Tibial artery (tissue), 4 donors: ENCODE data around the gene ATAD3B.

Experiments
- DNase-seq, 2 donors: peaks; one replicate each; pipeline ENCODE4 v3.0.0-alpha.2; 2019
- H3K27ac ChIP-seq, 2 donors: fragments of 200-600 bp; sonication (generic) in 1 of 2; 1 replicate in 1 of 2; 2 replicates in 1 of 2; pipeline ENCODE4 v1.5.1; 2018 to 2019; ENCODE audit warnings: mild to moderate bottlenecking in 1 of 2
- H3K27me3 ChIP-seq, 2 donors: fragments of 200-600 bp; sonication (generic) in 1 of 2; one replicate each; pipeline versions ENCODE4 v1.5.1 to v1.6.0; 2016 to 2019
- H3K36me3 ChIP-seq, 3 donors: fragments of 200-600 bp; sonication (generic) in 2 of 3; one replicate each; pipeline ENCODE4 v1.5.1; 2016 to 2019; ENCODE audit warnings: mild to moderate bottlenecking in 2 of 3
- H3K4me1 ChIP-seq, 4 donors: fragments of 200-600 bp; sonication (generic) in 2 of 4; 1 replicate in 3 of 4; 2 replicates in 1 of 4; pipeline ENCODE4 v1.5.1; 2016 to 2019
- H3K4me3 ChIP-seq, 2 donors: fragments of 200-600 bp; sonication (generic) in 1 of 2; 1 replicate in 1 of 2; 2 replicates in 1 of 2; pipeline ENCODE4 v1.5.1; 2018 to 2019; ENCODE audit warnings: mild to moderate bottlenecking in 2 of 2
- H3K9me3 ChIP-seq, 3 donors: fragments of 200-600 bp; sonication (generic) in 1 of 3; one replicate each; pipeline ENCODE4 v1.5.1; 2016 to 2019
- CTCF ChIP-seq, 2 experiments: fragments of 200-600 bp in 1 of 2; fragments of 450-650 bp in 1 of 2; IDR thresholded peaks; one replicate each; pipeline ENCODE4 v1.5.1; 2017 to 2019; ENCODE audit warnings: antibody characterized with exemption in 2 of 2, mild to moderate bottlenecking in 1 of 2, moderate library complexity in 1 of 2
- intact Hi-C: fragments of 100-400 bp; cut with DNase I; formaldehyde crosslinking; loops from one replicate; pipeline ENCODE4 v1.15.0; 2023; ENCODE audit warnings: low total_unique reads

ATAD3B gene

GRCh38 chr1:1540818-1541628, 69.5 kb downstream of the ATAD3B start:
- no peaks in the 10 kb centered on the region for H3K27me3 ChIP-seq
- peak overlapping the region; percentile 62 to 77 for H3K4me3 ChIP-seq
- H3K4me1 ChIP-seq = peaks cover 0 to 27% (median 14%) of the 10 kb centered on the region in 4 donors
- peak overlapping the region; percentile 59 to 78 for H3K27ac ChIP-seq
- intact Hi-C loops = no loop called here
- no peaks in the 10 kb centered on the region for H3K9me3 ChIP-seq
- peaks cover 0 to 32% (median 21%) of the 10 kb centered on the region in 3 donors for H3K36me3 ChIP-seq
- no peak for DNase-seq
- no peak for TF ChIP-seq CTCF (IDR thresholded peaks at IDR 0.05)

- Histone ChIP-seq H3K4me3 (no peak overlapping the region), H3K36me3 (peaks cover 0 to 29% (median 21%) of the 10 kb centered on the region in 3 donors), H3K27me3 (no peaks in the 10 kb centered on the region), H3K9me3 (no peaks in the 10 kb centered on the region), H3K27ac (no peak overlapping the region), H3K4me1 (peaks cover 0 to 27% (median 14%) of the 10 kb centered on the region in 4 donors)
- intact Hi-C loops = no loop called here
- DNase-seq = no peak
- no peak for TF ChIP-seq CTCF (IDR thresholded peaks at IDR 0.05)
These were observed 70.6 kb downstream of the ATAD3B start for GRCh38 chr1:1541956-1542765.

GRCh38 chr1:1542766-1543705, 71.5 kb downstream of the ATAD3B start:
- intact Hi-C loops = no loop called here
- peaks cover 0 to 35% (median 21%) of the 10 kb centered on the region in 3 donors for H3K36me3 ChIP-seq
- H3K4me3 ChIP-seq = no peak overlapping the region
- DNase-seq = no peak
- no peak overlapping the region for H3K27ac ChIP-seq
- no peaks in the 10 kb centered on the region for H3K27me3 ChIP-seq
- peaks cover 0 to 27% (median 14%) of the 10 kb centered on the region in 4 donors for H3K4me1 ChIP-seq
- no peaks in the 10 kb centered on the region for H3K9me3 ChIP-seq
- no peak for TF ChIP-seq CTCF (IDR thresholded peaks at IDR 0.05)

- Histone ChIP-seq H3K27me3 (no peaks in the 10 kb centered on the region), H3K9me3 (no peaks in the 10 kb centered on the region), H3K36me3 (peaks cover 0 to 35% (median 21%) of the 10 kb centered on the region in 3 donors), H3K4me1 (peaks cover 0 to 27% (median 14%) of the 10 kb centered on the region in 4 donors), H3K4me3 (no peak overlapping the region), H3K27ac (no peak overlapping the region)
- no peak for TF ChIP-seq CTCF (IDR thresholded peaks at IDR 0.05)
- intact Hi-C loops = no loop called here
- DNase-seq = no peak
These were observed 72.1 kb downstream of the ATAD3B start for GRCh38 chr1:1543706-1544099.

GRCh38 chr1:1544544-1544943, 73.0 kb downstream of the ATAD3B start:
- no peak overlapping the region for H3K4me3 ChIP-seq
- H3K36me3 ChIP-seq = peaks cover 0 to 35% (median 21%) of the 10 kb centered on the region in 3 donors
- no peaks in the 10 kb centered on the region for H3K27me3 ChIP-seq
- no peak for TF ChIP-seq CTCF (IDR thresholded peaks at IDR 0.05)
- H3K27ac ChIP-seq = no peak overlapping the region
- intact Hi-C loops = no loop called here
- DNase-seq = no peak
- peaks cover 0 to 19% (median 9%) of the 10 kb centered on the region in 4 donors for H3K4me1 ChIP-seq
- no peaks in the 10 kb centered on the region for H3K9me3 ChIP-seq
